ENCODE measurements around the gene GPX7.
A peak's percentile ranks its signal among the peaks of the same experiment; 100 is the strongest.

Gene GPX7

GRCh38 chr1:52588535-52588934 is 13.6 kb upstream of the GPX7 start:
- no peak for DNase-seq

- no peak for DNase-seq
These were observed 11.9 kb upstream of the GPX7 start for GRCh38 chr1:52590266-52590665.

GRCh38 chr1:52592637-52593323 is 9.4 kb upstream of the GPX7 start:
- DNase-seq: no peak

- no peak for DNase-seq
These were observed 8.7 kb upstream of the GPX7 start for GRCh38 chr1:52593495-52593894.

- DNase-seq: no peak
These were observed 7.1 kb upstream of the GPX7 start for GRCh38 chr1:52595061-52595460.

- no peak for DNase-seq
These were observed 4.3 kb upstream of the GPX7 start for GRCh38 chr1:52597912-52598311.

- no peak for DNase-seq
These were observed 3.4 kb upstream of the GPX7 start for GRCh38 chr1:52598729-52599128.

GRCh38 chr1:52599236-52599635 is 2.9 kb upstream of the GPX7 start:
- no peak for DNase-seq

- no peak for DNase-seq
These were observed 1.5 kb upstream of the GPX7 start for GRCh38 chr1:52600533-52601179.

GRCh38 chr1:52601519-52601918 is 652 bp upstream of the GPX7 start:
- DNase-seq: no peak

GRCh38 chr1:52602856-52603600 is 857 bp downstream of the GPX7 start:
- DNase-seq: peak; percentile 24

- DNase-seq: no peak
These were observed 1.5 kb downstream of the GPX7 start for GRCh38 chr1:52603630-52604029.

- DNase-seq: no peak
These were observed 2.0 kb downstream of the GPX7 start for GRCh38 chr1:52604063-52604770.

- no peak for DNase-seq
These were observed 11.6 kb downstream of the GPX7 start for GRCh38 chr1:52613636-52614373.

GRCh38 chr1:52614671-52615070 is 12.5 kb downstream of the GPX7 start:
- no peak for DNase-seq

- no peak for DNase-seq
These were observed 13.4 kb downstream of the GPX7 start for GRCh38 chr1:52615489-52616042.

- no peak for DNase-seq
These were observed 19.8 kb downstream of the GPX7 start for GRCh38 chr1:52621950-52622349.

- no peak for DNase-seq
These were observed 21.6 kb downstream of the GPX7 start for GRCh38 chr1:52623812-52624211.

- DNase-seq: no peak
These were observed 24.9 kb downstream of the GPX7 start for GRCh38 chr1:52627028-52627427.

GRCh38 chr1:52628614-52629324 is 26.6 kb downstream of the GPX7 start:
- no peak for DNase-seq

- no peak for DNase-seq
These were observed 27.1 kb downstream of the GPX7 start for GRCh38 chr1:52629325-52629643.

GRCh38 chr1:52629667-52630066 is 27.5 kb downstream of the GPX7 start:
- no peak for DNase-seq
